GM13977 (cell line): ENCODE measurements around the gene IMMP2L.

Experiments used
- DNase-seq: peaks from one replicate; pipeline ENCODE4 v3.0.0; 2012; ENCODE audit warnings: low spot score
- CTCF ChIP-seq: IDR thresholded peaks from 2 replicates; pipeline ENCODE4 v1.5.1; 2012; ENCODE audit warnings: mild to moderate bottlenecking, control low read depth; ENCODE audit not compliant: insufficient read depth; ENCODE audit errors: extremely low read depth, missing control alignments
- in situ Hi-C: fragments of 300-500 bp; cut with MboI; formaldehyde crosslinking; loops from one replicate; pipeline ENCODE4 v1.12.0; 2022; ENCODE audit warnings: low sequenced_read_pairs, low pct_unique_long_range_greater_than_20kb, mixed read lengths, inconsistent platforms; ENCODE audit not compliant: unreplicated experiment

IMMP2L gene

GRCh38 chr7:111477462-111478225 lies 84.6 kb downstream of the IMMP2L start:
- DNase-seq, result no peak
- TF ChIP-seq CTCF, result no peak
- in situ Hi-C loops, result loop anchor here (25.0 kb wide), 2 partner anchors 260 to 390 kb away; partner anchors contain the start of gene LRRN3

- DNase-seq, result no peak
- TF ChIP-seq CTCF, result no peak
- in situ Hi-C loops, result loop anchor here (25.0 kb wide), 2 partner anchors 261 to 389 kb away; partner anchors contain the start of gene LRRN3
Observed at GRCh38 chr7:111476586-111477293, 85.6 kb downstream of the IMMP2L start.

- TF ChIP-seq CTCF, result no peak
- DNase-seq, result no peak
- in situ Hi-C loops, result loop anchor here (25.0 kb wide), 2 partner anchors 261 to 389 kb away; partner anchors contain the start of gene LRRN3
Observed at GRCh38 chr7:111475959-111476358, 86.3 kb downstream of the IMMP2L start.

- TF ChIP-seq CTCF, result no peak
- in situ Hi-C loops, result loop anchor here (25.0 kb wide), 2 partner anchors 262 to 388 kb away; partner anchors contain the start of gene LRRN3
- no peak for DNase-seq
Observed at GRCh38 chr7:111475419-111475748, 86.9 kb downstream of the IMMP2L start.

- in situ Hi-C loops, result loop anchor here (25.0 kb wide), 2 partner anchors 262 to 388 kb away; partner anchors contain the start of gene LRRN3
- no peak for TF ChIP-seq CTCF
- no peak for DNase-seq
Observed at GRCh38 chr7:111474723-111475418, 87.4 kb downstream of the IMMP2L start.

GRCh38 chr7:111473449-111474198 lies 88.7 kb downstream of the IMMP2L start:
- DNase-seq, result no peak
- TF ChIP-seq CTCF, result no peak
- in situ Hi-C loops, result no loop called here
